H9 (cell line): ENCODE data around the gene PRKAG2. TPM values are rescaled to one million over a fixed set of nuclear protein-coding genes. Genes with fewer than 3 reads are reported as not detected.

ENCODE experiments used
- DNase-seq: peaks from one replicate; pipeline ENCODE4 v3.0.0-alpha.2; 2017
- H2AFZ ChIP-seq: one replicate; pipeline ENCODE4 v1.6.1; 2013; ENCODE audit warnings: mild to moderate bottlenecking, low read length, control low read depth, moderate library complexity
- H2AK5ac ChIP-seq: 2 replicates; pipeline ENCODE4 v1.6.1; 2013; ENCODE audit warnings: low read length, control low read depth, mixed read lengths; ENCODE audit not compliant: insufficient read length
- H2BK120ac ChIP-seq: one replicate; pipeline ENCODE4 v1.6.1; 2013; ENCODE audit warnings: low read depth, mild to moderate bottlenecking, low read length, control low read depth, inconsistent platforms; ENCODE audit not compliant: poor library complexity, severe bottlenecking
- H2BK12ac ChIP-seq: 2 replicates; pipeline ENCODE4 v1.6.1; 2013; ENCODE audit warnings: low read length, control low read depth, mixed read lengths, low read depth; ENCODE audit not compliant: insufficient read length
- H2BK15ac ChIP-seq: 2 replicates; pipeline ENCODE4 v1.6.1; 2013; ENCODE audit warnings: low read depth, low read length, control low read depth
- H2BK20ac ChIP-seq: one replicate; pipeline ENCODE4 v1.6.1; 2013; ENCODE audit warnings: low read depth, mild to moderate bottlenecking, low read length, control low read depth, inconsistent platforms; ENCODE audit not compliant: poor library complexity, severe bottlenecking
- H2BK5ac ChIP-seq: 2 replicates; pipeline ENCODE4 v1.6.1; 2013; ENCODE audit warnings: low read length, control low read depth, mixed read lengths; ENCODE audit not compliant: insufficient read length
- H3K14ac ChIP-seq: 2 replicates; pipeline ENCODE4 v1.6.1; 2013; ENCODE audit warnings: low read length, control low read depth; ENCODE audit not compliant: insufficient read depth
- H3K18ac ChIP-seq: 2 replicates; pipeline ENCODE4 v1.6.1; 2013; ENCODE audit warnings: low read depth, mild to moderate bottlenecking, mixed read lengths, low read length, control low read depth; ENCODE audit not compliant: insufficient read length
- H3K23ac ChIP-seq: 2 replicates; pipeline ENCODE4 v1.6.1; 2013; ENCODE audit warnings: low read length, control low read depth, mixed read lengths, low read depth; ENCODE audit not compliant: insufficient read length
- H3K23me2 ChIP-seq: 2 replicates; pipeline ENCODE4 v1.6.1; 2013; ENCODE audit warnings: low read depth, mild to moderate bottlenecking, mixed read lengths, low read length, control low read depth; ENCODE audit not compliant: insufficient read length, poor library complexity, severe bottlenecking
- H3K27ac ChIP-seq: 2 replicates; pipeline ENCODE4 v1.5.1; 2013; ENCODE audit warnings: low read length, control low read depth, mixed read lengths, low read depth; ENCODE audit not compliant: insufficient read length
- H3K27me3 ChIP-seq: 2 replicates; pipeline ENCODE4 v1.6.1; 2013; ENCODE audit warnings: low read length, control low read depth, inconsistent platforms; ENCODE audit not compliant: insufficient read depth
- H3K4ac ChIP-seq: 2 replicates; pipeline ENCODE4 v1.6.1; 2013; ENCODE audit warnings: low read depth, mild to moderate bottlenecking, control low read depth, inconsistent platforms, low read length, moderate library complexity
- H3K4me1 ChIP-seq: 2 replicates; pipeline ENCODE4 v1.6.1; 2013; ENCODE audit warnings: low read length, control low read depth, inconsistent platforms; ENCODE audit not compliant: insufficient read depth
- H3K4me2 ChIP-seq: 2 replicates; pipeline ENCODE4 v1.6.1; 2013; ENCODE audit warnings: low read length, control low read depth, mixed read lengths; ENCODE audit not compliant: insufficient read length, insufficient read depth
- H3K56ac ChIP-seq: 2 replicates; pipeline ENCODE4 v1.6.1; 2013; ENCODE audit warnings: low read depth, mild to moderate bottlenecking, mixed read lengths, low read length, control low read depth; ENCODE audit not compliant: insufficient read length
- H3K79me1 ChIP-seq: 2 replicates; pipeline ENCODE4 v1.6.1; 2013; ENCODE audit warnings: low read depth, mild to moderate bottlenecking, moderate library complexity, low read length, control low read depth, inconsistent platforms; ENCODE audit not compliant: insufficient read depth, poor library complexity, severe bottlenecking
- H3K79me2 ChIP-seq: 2 replicates; pipeline ENCODE4 v1.6.1; 2013; ENCODE audit warnings: low read length, control low read depth, inconsistent platforms; ENCODE audit not compliant: insufficient read depth
- H3K9ac ChIP-seq: 2 replicates; pipeline ENCODE4 v1.6.1; 2013; ENCODE audit warnings: low read length, control low read depth, mixed read lengths; ENCODE audit not compliant: insufficient read length; ENCODE audit errors: extremely low read depth
- H3K9me3 ChIP-seq: one replicate; pipeline ENCODE4 v1.6.1; 2013; ENCODE audit warnings: low read depth, low read length, inconsistent platforms; ENCODE audit not compliant: control insufficient read depth
- H3T11ph ChIP-seq: one replicate; pipeline ENCODE4 v1.6.1; 2013; ENCODE audit warnings: mild to moderate bottlenecking, low read length, control low read depth, inconsistent platforms
- H4K20me1 ChIP-seq: one replicate; pipeline ENCODE4 v1.6.1; 2013; ENCODE audit not compliant: control insufficient read depth, insufficient read length, insufficient read depth
- H4K5ac ChIP-seq: 2 replicates; pipeline ENCODE4 v1.6.1; 2013; ENCODE audit warnings: low read depth, mild to moderate bottlenecking, mixed read lengths, low read length, control low read depth; ENCODE audit not compliant: insufficient read length
- H4K8ac ChIP-seq: replicated peaks from 2 replicates; pipeline ENCODE4 v1.6.1; 2013; ENCODE audit warnings: low read length, control low read depth, mixed read lengths, low read depth; ENCODE audit not compliant: insufficient read length
- H4K91ac ChIP-seq: 2 replicates; pipeline ENCODE4 v1.6.1; 2013; ENCODE audit warnings: low read depth, mild to moderate bottlenecking, moderate library complexity, mixed read lengths, low read length, control low read depth; ENCODE audit not compliant: insufficient read length
- H3K27ac Mint-ChIP-seq, 3 experiments: 2 replicates in 2 of 3; 3 replicates in 1 of 3; pipeline ENCODE4 v1.8.0; 2020 to 2021; ENCODE audit warnings: mixed read lengths in 3 of 3, mild to moderate bottlenecking in 1 of 3, moderate library complexity in 1 of 3
- H3K27me3 Mint-ChIP-seq: 2 replicates; pipeline ENCODE4 v1.8.0; 2021; ENCODE audit warnings: low read depth, mild to moderate bottlenecking, moderate library complexity, mixed read lengths
- H3K36me3 Mint-ChIP-seq, 3 experiments: 2 replicates in 2 of 3; 3 replicates in 1 of 3; pipeline ENCODE4 v1.8.0; 2020 to 2021; ENCODE audit warnings: low read depth in 3 of 3, mixed read lengths in 3 of 3; ENCODE audit not compliant: insufficient read depth in 1 of 3
- H3K4me1 Mint-ChIP-seq, 2 experiments: 2 replicates each; pipeline ENCODE4 v1.8.0; 2020; ENCODE audit warnings: mixed read lengths in 2 of 2
- H3K4me3 Mint-ChIP-seq, 2 experiments: 2 replicates in 1 of 2; 3 replicates in 1 of 2; pipeline ENCODE4 v1.8.0; 2020 to 2021; ENCODE audit warnings: mild to moderate bottlenecking in 2 of 2, mixed read lengths in 2 of 2, moderate library complexity in 1 of 2
- H3K9me3 Mint-ChIP-seq, 2 experiments: 2 replicates in 1 of 2; 3 replicates in 1 of 2; pipeline ENCODE4 v1.8.0; 2020; ENCODE audit warnings: mild to moderate bottlenecking in 2 of 2, mixed read lengths in 2 of 2, moderate library complexity in 1 of 2
- WGBS: extraction: QIAGEN DNeasy Blood & Tissue Kit; methylation state at CpG from one replicate; pipeline ENCODE4 v1.1.7; 2013; ENCODE audit warnings: missing lambda C conversion rate, low lambda C conversion rate, mixed read lengths; ENCODE audit not compliant: insufficient read length; ENCODE audit errors: extremely low coverage; 5-methylcytosine and 5-hydroxymethylcytosine counted together
- total RNA-seq: library from RNA; stranded (reverse); gene quantifications from 2 replicates; pipeline ENCODE4 v1.2.1, GENCODE V29; 2021
- TF ChIP-seq, protein P1 (sequence below): fragments of 200-600 bp; sonication (generic); conservative IDR thresholded peaks from 3 replicates; pipeline ENCODE4 v1.8.0; 2021; ENCODE audit warnings: antibody characterized with exemption, mild to moderate bottlenecking

Gene PRKAG2
- total RNA-seq, 1 experiment from 2014 or later: 11.8 TPM

DNA sequence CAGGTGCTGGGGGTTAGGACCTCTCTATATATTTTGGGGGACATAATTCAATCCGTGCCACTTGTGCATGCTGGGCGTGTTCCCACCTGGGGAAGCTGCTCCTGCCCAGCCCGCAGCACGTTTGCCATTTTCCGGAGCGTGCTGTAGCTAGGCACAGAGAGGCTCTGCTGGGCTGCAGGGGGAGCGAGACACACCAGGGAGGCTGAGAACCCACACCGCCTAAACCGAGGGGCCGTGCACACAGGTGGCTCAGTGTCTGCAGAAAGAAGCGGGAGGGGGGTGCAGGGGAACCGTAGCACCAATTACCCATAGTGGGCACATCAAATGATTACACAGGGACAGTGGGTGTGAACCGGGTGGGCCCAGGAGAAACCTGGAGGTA is 27.0 kb downstream of the PRKAG2 start:
- H2BK20ac ChIP-seq: no peak overlapping the region
- DNase-seq: no peak
- no peak overlapping the region for H2BK120ac ChIP-seq
- H4K20me1 ChIP-seq: no peaks in the 10 kb centered on the region
- no peaks in the 10 kb centered on the region for H3K79me2 ChIP-seq
- TF ChIP-seq, protein P1, sequence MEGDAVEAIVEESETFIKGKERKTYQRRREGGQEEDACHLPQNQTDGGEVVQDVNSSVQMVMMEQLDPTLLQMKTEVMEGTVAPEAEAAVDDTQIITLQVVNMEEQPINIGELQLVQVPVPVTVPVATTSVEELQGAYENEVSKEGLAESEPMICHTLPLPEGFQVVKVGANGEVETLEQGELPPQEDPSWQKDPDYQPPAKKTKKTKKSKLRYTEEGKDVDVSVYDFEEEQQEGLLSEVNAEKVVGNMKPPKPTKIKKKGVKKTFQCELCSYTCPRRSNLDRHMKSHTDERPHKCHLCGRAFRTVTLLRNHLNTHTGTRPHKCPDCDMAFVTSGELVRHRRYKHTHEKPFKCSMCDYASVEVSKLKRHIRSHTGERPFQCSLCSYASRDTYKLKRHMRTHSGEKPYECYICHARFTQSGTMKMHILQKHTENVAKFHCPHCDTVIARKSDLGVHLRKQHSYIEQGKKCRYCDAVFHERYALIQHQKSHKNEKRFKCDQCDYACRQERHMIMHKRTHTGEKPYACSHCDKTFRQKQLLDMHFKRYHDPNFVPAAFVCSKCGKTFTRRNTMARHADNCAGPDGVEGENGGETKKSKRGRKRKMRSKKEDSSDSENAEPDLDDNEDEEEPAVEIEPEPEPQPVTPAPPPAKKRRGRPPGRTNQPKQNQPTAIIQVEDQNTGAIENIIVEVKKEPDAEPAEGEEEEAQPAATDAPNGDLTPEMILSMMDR: no peak
- no peak overlapping the region for H4K91ac ChIP-seq
- no CpG with 5 or more reads among the region's 13 CpGs for WGBS
- no peak overlapping the region for H3K9ac ChIP-seq
- Mint-ChIP-seq H3K27me3 (peaks cover 5% of the 10 kb centered on the region), H3K4me3 (no peak overlapping the region), H3K9me3 (no peaks in the 10 kb centered on the region), H3K4me1 (peaks cover 0 to 10% of the 10 kb centered on the region in 2 experiments; a peak in 2 of 4 replicates), H3K27ac (no peak overlapping the region), H3K36me3 (no peaks in the 10 kb centered on the region)
- no peaks in the 10 kb centered on the region for H3K79me1 ChIP-seq
- no peak overlapping the region for H3T11ph ChIP-seq
- no peak overlapping the region for H2BK12ac ChIP-seq
- H3K4me1 ChIP-seq: no peaks in the 10 kb centered on the region
- H2BK15ac ChIP-seq: no peak overlapping the region
- H3K18ac ChIP-seq: no peak overlapping the region
- no peak overlapping the region for H3K4ac ChIP-seq
- H3K14ac ChIP-seq: no peak overlapping the region
- no peaks in the 10 kb centered on the region for H3K9me3 ChIP-seq
- H3K27ac ChIP-seq: no peak overlapping the region
- no peaks in the 10 kb centered on the region for H3K27me3 ChIP-seq
- H4K8ac ChIP-seq: no peak overlapping the region
- no peak overlapping the region for H2AFZ ChIP-seq
- no peak overlapping the region for H3K56ac ChIP-seq
- H3K23ac ChIP-seq: no peak overlapping the region
- no peak overlapping the region for H3K4me2 ChIP-seq
- H3K23me2 ChIP-seq: no peaks in the 10 kb centered on the region
- no peak overlapping the region for H4K5ac ChIP-seq
- H2BK5ac ChIP-seq: no peak overlapping the region
- H2AK5ac ChIP-seq: no peak overlapping the region
